ENCODE data around the gene TMEM204.

TMEM204 gene

DNA sequence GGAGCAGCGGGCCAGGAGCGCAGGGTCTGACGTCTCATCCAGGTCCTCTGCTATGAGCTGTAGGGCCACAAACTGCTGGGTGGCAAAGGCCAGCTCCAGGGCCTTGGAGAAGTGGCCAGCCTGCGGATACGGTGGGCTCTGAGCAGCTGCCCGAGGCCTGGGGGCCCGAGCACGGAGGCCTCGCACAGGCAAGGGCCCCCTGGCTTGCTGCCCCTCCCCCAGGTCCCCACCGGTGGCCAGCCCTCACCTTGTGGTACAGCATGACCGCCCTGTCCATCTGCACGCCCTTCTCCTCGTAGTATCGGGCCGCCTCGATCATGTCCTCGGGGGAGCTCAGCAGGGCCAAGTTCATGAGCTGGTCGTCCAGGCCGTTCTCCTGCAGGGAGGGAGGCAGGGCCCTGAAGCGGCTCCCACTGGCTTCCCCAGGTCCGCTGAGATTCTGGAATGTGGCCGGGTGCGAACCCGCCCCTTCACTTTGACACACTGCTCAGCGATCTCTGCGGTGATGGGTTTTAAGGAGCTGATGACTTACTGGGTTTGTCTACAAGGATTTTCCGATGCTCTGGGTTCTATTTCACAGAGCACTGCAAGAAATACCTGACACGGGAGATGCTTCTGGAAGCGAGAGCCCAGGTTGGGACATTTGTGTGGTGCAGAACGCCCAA is 9.8 kb upstream of the TMEM204 start:
- FAIRE-seq, result no peak

DNA sequence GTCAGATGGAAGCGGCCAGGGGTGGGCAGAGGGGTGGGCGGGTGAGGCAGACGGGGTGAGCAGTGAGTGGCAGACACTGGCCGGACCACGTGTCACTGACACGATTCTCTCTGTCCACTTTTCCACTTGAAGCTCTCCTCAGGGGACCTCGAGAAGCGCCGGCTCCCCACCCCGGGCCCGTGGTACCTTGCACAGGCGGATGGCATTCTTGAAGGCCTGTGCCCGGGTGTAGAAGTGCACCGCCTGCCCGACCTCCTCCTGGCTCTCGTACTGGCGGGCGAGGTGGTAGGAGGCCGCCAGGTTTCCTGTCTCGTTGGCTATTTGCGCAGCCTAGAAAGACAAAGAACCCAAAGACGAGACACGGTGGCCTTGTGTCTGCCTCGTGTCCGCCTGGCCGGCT is 9.1 kb upstream of the TMEM204 start:
- FAIRE-seq, result no peak

GRCh38 chr16:1525871-1526607 is 7.4 kb upstream of the TMEM204 start:
- no peak for FAIRE-seq

- no peak for FAIRE-seq
Measured at GRCh38 chr16:1526608-1527555, 6.6 kb upstream of the TMEM204 start.

DNA sequence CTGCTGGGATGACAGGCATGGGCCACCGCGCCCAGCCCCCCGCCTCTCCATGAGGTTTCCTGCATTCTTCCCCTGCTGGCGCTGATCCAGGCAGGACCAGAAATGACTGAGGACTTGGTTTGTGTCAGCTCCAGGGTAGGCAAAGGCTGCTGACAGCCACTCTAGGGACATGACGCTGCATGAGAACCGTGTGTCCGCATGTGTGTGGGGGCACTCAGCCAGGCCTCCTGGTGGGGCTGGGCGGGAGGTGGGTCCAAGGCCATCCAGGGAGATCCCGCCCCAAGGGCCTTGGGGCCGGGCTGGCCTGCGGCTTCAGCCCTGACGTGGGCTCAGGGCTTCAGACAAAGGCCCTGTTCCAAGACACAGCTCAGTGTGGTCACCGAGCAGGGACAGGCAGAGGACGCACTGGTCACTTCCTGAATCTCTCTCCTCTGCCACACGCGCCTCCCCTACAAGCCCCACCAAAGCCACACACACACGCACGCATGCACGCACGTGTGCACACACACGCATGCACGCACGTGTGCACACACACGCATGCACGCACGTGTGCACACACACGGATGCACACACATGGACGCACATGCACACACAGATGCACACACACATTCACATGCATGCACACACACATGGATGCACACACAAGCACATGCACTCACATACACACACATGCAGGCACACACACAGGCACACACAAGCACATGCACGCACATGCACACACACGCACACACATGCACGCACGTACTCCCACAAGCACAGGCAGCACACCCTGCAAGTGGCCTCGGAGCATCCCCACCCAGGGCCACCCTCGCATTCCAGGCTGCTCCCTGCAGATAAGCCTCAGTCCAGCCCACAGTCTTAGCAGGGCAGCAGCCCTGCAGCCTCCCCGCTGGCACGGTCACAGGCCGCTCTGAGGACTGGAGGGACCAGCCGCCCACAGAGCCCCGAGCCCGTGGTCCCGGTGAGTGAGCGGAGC is 5.3 kb upstream of the TMEM204 start:
- FAIRE-seq, result no peak

DNA sequence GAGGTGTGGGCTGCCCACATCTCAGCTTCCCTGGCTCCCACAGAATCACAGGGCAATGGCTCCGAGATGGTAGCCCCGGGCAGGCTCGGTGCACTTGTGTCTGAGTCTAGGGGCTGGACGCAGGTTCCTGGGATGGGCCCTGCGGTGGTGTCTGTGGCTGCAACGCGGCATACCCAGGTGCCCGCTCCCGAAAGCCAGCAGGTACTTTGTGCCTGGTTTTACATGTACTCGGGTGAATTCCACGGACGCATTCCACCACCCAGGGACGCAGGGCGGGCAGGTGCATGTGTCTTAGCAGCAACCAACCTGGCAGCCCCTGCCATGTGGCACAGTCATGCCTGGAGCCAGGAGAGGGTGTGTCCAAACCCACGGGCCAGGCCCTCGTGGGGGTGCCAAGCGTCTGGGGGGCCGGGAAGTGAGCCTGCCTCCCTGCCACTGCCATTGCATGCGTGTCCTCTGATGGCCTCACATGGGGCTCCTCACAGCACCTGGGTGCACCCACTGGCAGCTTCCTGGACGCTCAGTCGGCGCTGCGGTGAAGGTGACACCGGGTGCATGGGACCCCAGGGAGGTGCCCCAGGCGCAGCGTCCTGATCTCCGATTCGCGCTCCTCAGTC is 4.4 kb upstream of the TMEM204 start:
- FAIRE-seq, result no peak

DNA sequence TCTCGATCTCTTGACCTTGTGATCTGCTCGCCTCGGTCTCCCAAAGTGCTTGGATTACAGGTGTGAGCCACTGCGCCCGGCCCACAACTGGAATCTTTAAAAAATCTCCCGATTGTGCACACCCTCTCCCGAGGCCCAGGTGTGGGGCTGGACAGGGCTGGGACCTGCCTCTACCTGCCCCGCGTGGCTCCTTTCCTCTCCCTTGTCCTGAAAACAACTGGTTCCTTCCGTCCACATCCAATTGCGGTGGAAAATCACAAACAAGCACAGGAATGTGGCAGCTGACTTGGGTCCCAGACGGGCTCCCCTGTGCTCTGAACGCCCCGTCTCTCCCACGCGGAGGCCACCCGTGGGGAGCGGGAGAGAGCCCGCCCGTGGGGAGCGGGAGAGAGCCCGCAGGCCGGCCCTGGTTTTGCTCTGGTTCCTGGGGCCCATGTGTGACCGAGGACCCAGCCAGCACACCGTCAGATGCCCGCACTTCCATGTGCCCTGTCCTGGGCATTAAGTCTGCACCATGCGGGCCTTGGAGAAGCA is 3.0 kb upstream of the TMEM204 start:
- no peak for FAIRE-seq

GRCh38 chr16:1530883-1531637 is 2.4 kb upstream of the TMEM204 start:
- FAIRE-seq, result no peak

DNA sequence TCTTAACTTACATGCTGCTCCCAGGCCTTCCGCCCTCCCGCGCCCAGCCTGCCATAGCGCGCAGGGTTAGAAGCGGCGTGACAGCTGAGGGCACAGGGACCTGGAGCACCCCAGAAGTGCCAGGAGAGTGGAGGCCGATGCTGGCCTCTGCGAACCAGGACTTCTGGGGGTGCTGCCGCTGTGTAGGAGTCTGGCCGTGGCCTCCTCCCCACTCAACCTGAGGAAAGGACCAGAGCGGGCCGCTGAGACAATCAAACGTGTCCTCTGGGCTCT is 1.9 kb upstream of the TMEM204 start:
- no peak for FAIRE-seq

- FAIRE-seq, result no peak
Measured at GRCh38 chr16:1532081-1532760, 1.2 kb upstream of the TMEM204 start.

GRCh38 chr16:1532771-1533170 is 695 bp upstream of the TMEM204 start:
- FAIRE-seq, result no peak

DNA sequence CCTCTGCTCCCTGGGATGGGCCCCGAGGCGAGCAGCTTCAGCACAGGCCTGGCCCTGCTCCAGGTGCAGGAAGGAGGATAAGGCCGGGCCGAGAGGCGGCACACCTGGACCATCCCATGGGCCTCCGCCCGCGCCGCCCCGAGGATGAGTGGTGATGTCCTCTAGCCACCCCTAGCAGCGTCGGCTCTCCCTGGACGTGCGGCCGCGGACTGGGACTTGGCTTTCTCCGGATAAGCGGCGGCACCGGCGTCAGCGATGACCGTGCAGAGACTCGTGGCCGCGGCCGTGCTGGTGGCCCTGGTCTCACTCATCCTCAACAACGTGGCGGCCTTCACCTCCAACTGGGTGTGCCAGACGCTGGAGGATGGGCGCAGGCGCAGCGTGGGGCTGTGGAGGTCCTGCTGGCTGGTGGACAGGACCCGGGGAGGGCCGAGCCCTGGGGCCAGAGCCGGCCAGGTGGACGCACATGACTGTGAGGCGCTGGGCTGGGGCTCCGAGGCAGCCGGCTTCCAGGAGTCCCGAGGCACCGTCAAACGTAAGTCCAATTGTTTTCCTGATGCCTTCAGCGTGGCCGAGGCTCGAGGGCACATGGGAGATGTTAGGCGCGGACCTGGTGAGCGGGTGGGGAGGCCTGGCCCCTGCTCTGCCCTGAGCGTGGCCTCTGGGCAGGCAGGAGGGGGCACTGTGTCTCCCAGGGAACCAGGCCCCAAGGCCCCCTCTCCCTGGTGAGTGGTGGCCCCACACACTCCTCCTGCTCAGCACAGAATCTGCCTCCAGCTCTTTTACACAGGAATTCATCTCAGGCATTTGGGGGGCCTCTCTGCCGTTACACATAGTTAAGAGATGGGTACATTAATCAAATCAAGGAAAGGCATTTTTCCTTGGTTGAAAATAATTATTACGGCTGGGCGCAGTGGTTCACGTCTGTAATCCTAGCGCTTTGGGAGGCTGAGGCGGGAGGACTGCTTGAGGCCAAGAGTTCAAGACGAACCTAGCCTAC is 855 bp downstream of the TMEM204 start:
- FAIRE-seq, result no peak

DNA sequence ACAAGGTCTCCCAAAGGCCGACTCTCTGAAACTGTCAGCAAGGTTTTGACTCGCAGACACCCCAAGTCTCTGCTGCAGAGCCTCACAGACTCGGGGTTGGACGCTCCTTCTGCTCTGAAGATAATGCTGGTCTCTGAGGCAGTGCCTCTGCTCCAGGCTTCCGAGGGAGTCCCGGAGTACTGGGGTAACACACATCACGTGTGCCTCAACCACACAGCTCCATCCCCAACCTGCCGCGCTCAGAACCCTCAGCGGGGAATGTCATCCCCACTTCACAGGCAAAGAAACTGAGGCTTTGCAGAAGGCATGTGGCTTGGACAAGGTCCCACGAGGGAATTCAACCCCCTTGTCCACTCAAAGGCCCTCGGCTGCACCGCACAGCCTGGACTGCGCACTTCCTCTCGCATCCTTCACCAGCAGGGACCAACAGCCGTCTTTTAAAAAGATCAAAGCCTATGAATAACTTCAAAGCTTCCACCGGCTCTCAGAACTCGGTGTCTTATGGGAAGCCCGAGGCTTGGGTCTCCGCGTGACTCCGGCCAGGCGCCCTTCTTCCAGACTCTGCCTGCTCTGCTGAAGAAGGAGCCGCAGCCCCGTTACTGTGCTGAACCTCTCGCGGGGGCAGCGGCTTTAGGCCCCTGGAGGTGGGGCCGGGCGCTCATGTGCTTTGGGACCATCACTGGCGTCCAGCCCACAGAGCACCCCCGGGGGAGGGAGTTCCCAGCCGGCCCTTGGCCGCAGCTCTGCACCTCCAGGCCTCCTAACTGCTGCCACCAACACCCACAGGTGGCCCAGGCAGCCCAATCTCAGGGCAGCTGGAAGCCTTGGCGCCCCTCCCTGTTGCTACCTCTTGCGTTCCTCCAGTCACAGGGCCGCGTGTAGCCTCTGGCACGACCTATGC is 2.2 kb downstream of the TMEM204 start:
- FAIRE-seq, result no peak

- no peak for FAIRE-seq
Measured at GRCh38 chr16:1536601-1537000, 3.1 kb downstream of the TMEM204 start.

DNA sequence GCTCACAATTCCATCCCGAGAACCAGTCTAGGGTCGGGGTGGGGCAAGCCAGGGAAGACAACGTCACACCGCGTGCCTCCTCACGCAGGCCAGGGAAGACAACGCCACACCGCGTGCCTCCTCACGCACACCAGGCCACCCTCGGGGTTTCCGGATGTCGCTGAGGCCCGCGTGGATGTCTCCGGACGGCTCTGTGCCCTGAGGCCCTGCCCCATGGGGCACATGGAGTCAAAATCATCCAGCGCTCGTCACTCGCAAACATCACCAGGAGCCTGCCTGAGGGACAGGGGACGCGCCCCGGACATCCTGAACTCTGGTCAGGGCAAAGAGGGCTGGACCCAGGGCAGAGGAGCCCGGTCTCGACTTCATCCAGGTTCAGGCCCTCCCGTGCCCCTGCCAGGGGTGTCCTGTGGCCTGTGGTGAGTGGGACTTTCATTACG is 3.7 kb downstream of the TMEM204 start:
- FAIRE-seq, result no peak

DNA sequence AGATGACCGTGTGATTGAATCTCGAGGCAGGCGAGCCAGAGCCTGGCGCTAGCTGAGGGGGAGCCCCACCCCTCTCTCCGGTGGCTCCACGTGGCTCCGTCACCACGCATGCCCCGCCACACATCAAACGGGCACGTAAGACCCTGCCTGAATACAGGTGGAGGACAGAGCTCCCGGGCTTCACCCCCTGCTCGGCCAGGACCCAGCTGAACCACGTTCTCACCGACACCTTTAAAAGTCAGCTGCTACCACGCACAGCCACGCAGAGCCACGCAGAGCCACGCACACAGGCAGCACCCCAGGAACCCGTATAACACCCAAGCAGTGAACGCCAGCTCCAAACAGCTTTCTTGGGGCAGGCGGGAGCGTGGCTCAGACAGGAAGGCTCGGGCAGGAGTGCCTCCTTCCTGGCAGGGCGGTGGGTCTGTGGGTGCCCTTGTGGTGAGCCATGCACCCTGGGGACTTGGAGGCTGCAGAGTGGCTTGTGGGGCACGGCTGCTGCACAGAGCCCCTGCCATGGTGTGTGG is 4.4 kb downstream of the TMEM204 start:
- FAIRE-seq, result no peak

- no peak for FAIRE-seq
Measured at GRCh38 chr16:1538804-1539520, 5.5 kb downstream of the TMEM204 start.

Data from islet of Langerhans (tissue), 1 donor.